GM19240 (cell line): ENCODE results near the gene ASGR2.

Experiments
- DNase-seq: peaks from one replicate; pipeline ENCODE4 v3.0.0; 2011; ENCODE audit warnings: low spot score; ENCODE audit not compliant: insufficient read length

The ASGR2 gene

DNA sequence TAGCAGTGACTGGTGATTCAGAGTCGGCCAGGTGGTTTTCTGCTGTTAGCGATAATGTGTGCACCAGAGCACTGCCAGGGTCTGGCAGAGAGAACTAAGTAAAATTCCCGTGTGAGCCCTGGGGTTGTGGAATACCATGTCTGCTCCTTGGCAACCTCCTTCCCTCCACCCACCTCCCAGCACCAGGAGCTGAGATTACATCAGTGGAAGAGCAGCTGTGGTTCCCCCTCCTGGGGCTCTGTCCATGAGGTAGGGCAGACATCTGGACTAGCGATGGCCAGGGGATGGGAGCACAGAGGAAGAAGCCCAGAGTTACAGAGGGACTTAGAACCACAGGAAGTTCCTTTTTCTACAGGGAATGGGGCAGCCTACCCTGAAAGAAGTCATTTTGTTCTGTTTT, 50.4 kb downstream of the ASGR2 start:
- no peak for DNase-seq

DNA sequence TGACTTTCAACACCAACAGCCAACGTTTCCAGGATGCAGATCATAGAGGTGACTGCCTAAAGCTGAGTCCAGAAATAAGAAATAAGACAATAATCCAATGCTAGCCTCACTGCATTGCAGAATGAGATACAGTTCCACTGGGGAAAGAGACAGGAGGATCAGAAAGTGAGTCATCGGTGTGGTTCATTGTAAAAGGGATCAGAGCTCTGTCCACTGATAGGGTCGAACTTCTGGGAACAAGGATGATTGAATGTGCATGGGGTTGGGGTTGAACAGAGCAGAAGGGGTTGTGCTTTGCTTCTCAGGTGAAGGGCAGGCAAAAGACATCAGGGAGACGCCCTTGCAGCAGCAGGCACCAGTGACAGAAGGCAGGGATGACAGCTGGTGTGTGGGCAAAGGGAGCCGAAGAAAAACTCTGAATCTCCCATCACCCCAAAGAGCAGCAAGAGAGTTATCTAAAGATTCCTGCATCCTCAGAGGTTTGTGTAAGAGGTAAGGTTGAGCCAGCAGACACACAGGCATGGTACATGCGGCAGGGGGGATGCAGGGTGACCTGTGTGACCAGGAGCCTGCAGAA, 51.0 kb downstream of the ASGR2 start:
- no peak for DNase-seq

DNA sequence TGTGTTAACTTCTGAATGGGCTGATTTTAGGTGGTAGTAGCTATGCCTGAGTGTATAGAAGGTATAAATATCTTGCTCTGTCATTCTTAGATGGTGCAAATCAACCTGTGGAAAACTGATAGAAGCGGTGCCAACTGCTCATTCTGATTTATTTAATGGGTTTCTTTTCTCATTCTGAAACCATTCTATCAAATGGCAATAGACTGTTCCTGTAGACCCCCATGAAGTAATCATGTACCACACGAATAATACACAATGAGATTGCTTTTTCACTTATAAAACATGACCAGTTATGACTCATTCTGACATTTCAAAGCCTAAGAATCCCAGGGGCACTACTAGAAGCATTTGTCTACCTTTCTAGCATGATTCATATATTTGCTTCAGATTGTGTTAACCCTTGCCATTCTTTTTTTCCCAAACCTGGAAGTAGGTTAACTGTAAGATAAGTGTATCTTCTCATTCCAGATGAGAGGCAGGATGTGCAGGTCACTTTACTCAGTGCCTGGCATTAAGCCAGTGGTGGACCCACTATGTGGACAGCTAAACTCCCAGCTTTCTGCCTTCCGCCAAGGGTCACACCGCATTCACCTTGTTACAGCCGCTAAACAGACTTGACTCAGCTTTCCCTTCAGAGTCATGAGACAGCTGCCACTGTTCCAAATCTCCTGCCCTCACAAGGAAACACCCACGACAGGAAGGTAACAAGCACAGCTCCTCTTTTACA, 54.3 kb downstream of the ASGR2 start:
- DNase-seq, result no peak

DNA sequence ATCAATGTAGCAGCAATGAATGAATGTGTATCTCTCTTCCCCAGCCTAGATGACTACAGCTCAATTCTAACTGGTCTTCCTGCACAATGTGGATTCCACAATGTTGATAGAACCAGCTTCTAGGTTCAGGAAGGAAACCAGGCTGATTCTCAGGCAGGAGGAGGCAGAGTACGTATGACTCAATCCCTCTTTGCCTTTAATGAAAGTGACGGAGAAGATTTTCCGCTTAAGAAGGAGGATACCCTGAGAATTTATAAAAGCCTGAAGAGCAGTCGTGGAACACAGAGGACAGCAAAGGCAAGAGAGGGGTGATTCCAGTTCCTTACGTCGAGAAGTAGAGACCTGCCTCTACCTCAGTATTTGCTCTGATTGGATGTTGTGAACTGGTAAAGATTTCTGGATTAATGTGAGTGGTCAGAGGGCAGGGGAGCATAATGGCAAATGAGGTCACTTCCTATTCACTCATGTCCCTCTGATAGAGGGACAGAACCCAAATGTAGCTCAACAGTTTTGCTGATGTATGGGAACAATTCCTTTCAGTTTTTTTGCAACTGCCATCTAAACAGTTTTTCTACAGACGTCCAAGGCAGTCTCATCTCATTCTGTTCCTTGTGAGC, 55.7 kb downstream of the ASGR2 start:
- DNase-seq, result no peak

DNA sequence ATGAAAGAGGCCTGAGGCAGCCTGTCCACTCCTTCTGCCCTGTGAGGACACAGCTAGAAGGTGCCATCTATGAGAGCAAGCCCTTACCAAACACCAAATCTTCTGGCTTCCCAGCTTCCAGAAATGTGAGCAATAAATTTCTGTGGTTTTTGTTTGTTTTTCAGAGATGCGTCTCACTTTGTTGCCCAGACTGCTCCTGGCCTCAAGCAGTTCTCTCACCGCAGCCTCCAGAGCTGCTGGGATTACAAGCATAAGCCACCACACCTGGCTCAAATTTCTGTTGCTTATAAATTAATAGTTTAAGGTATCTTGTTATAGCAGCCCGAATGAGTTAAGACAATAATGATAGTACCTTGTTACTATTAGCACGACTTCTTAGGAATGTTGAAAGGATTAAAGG, 58.2 kb downstream of the ASGR2 start:
- no peak for DNase-seq
